ENCODE data around the gene G3BP1. TPM values are rescaled to one million over a fixed set of nuclear protein-coding genes. Genes with fewer than 3 reads are reported as not detected.
"Not testable (repeated sequence)": the region's sequence is repeated elsewhere in the genome, so short reads cannot be mapped to it uniquely, and the experiment has no call there.

The G3BP1 gene
- total RNA-seq, 1 donor from 2014 or later, result 239 TPM

DNA sequence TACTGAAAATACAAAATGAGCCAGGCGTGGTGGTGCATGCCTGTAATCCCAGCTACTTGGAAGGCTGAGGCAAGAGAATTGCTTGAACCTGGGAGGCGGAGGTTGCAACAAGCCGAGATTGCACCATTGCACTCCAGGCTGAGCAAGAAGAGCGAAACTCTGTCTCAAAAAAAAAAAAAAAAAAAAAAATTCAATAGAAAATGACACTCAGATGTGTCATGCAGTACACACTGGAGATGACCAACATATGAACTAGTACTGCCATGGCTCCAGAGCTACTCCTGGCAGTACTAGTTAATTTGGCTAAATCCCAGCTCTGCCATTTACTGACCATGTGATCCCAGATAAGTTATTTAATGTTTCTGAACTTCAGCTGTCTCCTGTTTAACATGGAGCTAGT is 20.7 kb upstream of the G3BP1 start:
- intact Hi-C loops (cut with micrococcal nuclease), result no loop called here

DNA sequence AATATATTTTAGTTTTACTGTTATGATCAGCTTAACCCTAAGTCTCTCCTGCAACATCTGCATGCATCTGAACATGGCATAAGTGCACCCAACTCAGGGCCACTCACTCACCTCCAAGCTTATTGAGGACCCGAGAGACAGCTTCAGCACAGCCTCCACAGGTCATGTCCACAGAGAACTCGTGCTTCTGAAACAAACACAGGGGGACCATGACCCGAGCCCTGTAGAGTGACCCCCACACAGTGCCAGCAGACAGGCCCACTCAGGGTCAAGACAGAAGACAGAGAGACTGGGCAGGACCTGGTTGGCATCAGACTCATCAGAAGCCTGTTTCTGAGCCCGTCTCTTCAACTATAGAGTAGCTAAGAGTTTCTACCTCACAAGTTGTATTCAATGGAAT is 20.2 kb upstream of the G3BP1 start:
- intact Hi-C loops (cut with micrococcal nuclease), result no loop called here

DNA sequence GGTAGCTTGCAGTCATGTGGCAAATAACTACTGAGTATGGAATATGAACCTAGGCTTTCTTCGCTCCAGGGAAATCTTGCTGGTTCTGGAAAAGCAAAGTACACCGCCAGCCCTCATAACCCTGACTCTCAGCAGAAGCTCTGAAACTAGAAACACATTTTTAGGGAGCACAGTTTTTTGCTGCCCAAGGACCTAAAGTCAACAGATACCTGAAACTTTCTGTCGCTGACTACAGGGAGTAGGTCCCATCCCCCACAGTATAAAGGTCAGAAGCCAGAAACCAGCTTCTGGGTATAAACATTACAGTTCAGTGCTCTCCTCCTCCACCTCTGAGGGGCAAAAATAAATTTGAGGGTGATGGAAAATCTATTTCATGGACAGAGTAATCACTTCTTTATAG is 16.4 kb upstream of the G3BP1 start:
- intact Hi-C loops (cut with micrococcal nuclease), result loop anchor here (5.0 kb wide), 5 partner anchors 98 to 1343 kb away; partner anchors contain the start of genes CD74 and SLC36A1

DNA sequence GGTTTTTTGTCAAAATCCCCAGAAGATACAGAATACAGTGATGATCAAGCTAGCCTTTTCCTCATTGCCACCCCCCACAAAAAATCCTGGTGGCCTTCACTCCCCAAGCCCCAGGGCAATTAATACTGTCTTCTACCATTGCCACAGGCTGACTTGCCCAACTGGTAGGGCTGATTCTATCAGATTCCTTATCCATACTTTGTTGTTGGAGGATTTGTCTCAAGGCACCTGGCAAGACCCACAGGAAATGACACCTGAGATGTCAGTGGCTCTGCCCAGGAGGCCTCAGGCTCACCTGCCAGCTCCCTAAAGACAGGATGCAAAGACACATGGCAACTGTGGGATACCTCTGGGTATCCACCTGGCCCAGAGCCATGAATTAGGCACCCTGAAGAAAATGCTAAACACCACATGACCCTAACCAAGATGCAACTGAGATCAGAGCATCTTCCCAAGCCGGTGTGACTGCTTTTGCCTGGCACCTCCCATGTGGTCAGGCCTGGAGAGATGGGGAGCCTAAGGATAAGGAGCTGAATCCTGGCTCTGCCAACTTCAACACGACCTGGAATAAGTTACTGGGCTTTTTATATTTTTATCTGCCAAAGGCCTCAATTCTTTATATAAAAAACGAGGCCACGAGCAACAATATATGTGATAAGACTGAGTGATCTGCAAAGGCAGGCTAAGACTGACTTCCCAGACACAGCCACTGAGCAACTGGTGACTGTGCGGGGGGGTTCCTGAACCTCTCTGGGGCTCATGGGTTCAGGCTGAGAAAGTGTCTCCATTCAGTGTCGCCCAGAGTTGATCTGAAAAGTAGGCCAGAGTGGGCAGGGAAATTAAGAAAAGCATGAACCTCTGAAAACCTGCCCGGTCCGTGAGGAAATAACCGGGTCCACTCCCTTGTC is 14.3 kb upstream of the G3BP1 start:
- intact Hi-C loops (cut with micrococcal nuclease), result loop anchor here (1.0 to 5.0 kb wide), 10 partner anchors 8 to 1345 kb away; partner anchors contain the start of genes CD74, G3BP1, GM2A and SLC36A1

DNA sequence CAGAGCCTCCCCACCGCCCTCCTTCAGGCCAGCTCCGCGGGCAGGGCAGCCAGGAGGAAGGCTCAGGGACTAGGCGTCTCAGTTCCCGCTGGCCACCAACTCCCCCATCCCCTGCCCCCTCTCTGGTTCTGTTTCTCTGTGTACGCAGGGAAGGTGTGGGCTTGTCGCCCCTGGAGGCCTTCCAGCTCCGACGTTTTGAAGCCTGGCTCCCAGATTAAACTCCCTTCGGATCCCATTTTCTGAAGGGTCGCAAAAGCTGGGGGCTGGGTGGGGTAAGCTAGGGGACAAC is 13.7 kb upstream of the G3BP1 start:
- intact Hi-C loops (cut with micrococcal nuclease), result loop anchor here (1.0 to 5.0 kb wide), 10 partner anchors 9 to 1346 kb away; partner anchors contain the start of genes CD74, G3BP1, GM2A and SLC36A1

DNA sequence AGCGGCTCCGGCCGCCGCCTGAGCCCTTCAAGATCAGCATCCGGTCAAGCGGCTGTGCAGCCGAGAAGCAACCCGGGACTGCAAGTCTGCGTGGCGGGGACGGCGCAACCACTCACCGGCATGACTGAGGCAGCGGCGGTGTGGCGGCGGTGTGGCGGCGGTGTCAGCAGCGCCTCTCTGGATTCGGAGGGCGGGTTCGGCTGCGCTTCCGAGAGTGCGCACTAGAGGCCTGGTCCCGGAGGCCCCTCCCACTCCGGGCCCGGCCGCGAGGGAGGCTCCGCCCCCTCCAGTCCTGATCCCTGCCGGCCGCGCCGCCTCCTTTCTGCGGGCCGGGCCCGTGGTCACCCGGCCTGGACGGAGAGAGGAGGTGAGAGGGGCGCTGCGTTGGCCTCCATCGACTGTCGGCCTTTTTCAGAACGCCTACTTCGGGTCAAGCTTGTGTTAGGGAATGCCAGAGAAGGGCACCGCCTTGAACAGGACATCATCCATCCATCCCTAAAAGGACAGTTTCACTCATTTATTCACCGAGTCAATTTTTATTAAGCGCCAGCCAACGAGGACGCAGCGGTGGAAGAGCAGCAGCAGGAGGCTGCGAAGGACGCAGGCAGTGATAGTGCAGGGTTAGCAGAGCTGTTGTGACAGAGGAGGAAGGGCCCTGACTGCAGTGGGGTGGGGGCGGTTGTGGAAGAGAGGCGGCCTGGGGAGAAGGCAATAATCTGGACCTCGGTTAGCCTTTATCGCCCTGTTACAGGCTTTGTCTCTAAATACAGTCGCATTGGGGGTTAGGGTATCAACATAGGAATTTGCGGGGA is 13.1 kb upstream of the G3BP1 start, which contains the start of gene ATOX1:
ATOX1 (minus strand) TSS at position 202 of the 812 bp plus-strand sequence; CDS start at position 122, 80 bp downstream.
- intact Hi-C loops (cut with micrococcal nuclease), result loop anchor here (1.0 to 5.0 kb wide), 10 partner anchors 9 to 1346 kb away; partner anchors contain the start of genes CD74, G3BP1, GM2A and SLC36A1

DNA sequence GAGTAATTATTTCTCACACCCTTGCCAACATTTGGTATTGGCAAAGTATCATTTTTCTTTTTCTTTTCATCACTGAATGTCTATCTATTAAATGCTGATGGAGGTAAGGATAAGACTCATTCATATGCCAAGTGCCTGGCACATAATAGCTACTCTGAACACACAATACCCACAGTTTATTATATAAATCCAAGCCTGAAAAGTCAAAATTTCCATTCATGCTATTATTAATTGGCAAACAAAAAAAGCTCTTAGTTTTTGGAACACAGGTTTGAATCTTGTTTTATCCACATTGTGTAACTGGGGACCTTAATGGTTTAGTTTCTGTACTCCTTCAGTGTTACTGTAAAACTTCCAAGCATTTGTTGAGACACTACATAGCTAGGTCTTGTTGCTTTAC is 7.0 kb upstream of the G3BP1 start:
- intact Hi-C loops (cut with micrococcal nuclease), result no loop called here

DNA sequence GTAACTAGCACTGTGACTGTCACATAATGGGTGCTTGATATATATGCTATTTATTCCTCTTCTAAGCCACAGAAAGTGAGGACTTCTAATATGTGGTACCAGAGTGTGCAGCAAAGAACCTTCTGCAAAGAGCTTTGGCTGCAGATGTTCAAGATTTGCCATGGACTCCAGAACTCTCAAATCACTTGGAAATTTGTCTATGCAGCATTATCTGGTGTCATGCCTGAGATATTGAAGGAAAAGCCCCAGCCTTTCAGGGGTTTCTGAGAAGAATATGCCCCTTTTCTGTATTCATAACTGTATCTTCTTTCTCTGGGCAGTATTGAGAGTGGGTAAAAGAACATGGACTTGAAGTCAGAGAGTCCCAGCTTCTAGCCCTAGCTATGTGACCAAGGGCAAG is 4.8 kb upstream of the G3BP1 start:
- intact Hi-C loops (cut with micrococcal nuclease), result no loop called here

DNA sequence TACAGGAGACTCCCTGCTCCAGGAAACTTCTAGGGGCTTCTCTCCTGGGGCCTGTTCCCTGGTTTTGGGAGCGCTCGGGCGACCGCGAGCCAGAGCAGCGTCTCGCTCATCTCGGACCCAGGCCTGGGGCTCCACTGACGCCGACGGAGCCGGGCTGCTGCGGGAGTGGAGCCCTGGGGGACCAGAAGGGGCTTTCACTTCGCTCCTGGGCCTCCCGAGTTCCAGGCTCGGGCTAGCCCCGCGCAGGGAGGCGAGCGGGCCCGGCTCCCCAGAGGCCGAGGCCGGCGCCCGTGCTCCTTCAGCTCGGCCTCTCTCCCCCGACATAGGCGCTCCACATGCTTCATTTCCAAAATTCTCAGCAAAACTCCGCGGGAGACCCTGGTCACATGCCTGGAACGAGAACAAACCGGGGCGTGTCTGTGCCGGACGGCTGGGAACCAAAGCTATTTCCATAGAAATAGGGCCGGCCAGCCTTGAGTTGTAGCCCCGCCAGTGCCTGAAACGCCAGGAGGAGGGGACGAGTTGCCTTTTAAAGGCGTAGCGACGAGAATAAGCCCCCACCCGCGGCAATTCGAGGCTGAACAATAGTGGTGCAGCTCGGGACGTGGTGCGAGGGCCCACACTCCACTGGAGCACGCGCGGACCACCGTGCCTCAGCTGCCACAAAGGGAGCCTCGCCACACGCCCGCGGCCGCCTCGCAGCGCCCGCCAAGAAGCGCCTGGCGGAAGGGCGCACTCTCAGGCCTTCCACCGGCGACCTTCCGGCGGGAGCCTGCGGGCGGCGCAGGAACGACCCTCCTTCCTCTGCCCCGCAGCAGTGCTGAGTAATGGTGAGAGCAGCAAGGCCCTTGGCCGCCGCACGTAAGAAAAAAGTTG is 1.1 kb upstream of the G3BP1 start:
- intact Hi-C loops (cut with micrococcal nuclease), result loop anchor here (1.0 to 10.0 kb wide), 23 partner anchors 12 to 1810 kb away; partner anchors contain the start of genes ATOX1, CD74, GM2A and HMGXB3

DNA sequence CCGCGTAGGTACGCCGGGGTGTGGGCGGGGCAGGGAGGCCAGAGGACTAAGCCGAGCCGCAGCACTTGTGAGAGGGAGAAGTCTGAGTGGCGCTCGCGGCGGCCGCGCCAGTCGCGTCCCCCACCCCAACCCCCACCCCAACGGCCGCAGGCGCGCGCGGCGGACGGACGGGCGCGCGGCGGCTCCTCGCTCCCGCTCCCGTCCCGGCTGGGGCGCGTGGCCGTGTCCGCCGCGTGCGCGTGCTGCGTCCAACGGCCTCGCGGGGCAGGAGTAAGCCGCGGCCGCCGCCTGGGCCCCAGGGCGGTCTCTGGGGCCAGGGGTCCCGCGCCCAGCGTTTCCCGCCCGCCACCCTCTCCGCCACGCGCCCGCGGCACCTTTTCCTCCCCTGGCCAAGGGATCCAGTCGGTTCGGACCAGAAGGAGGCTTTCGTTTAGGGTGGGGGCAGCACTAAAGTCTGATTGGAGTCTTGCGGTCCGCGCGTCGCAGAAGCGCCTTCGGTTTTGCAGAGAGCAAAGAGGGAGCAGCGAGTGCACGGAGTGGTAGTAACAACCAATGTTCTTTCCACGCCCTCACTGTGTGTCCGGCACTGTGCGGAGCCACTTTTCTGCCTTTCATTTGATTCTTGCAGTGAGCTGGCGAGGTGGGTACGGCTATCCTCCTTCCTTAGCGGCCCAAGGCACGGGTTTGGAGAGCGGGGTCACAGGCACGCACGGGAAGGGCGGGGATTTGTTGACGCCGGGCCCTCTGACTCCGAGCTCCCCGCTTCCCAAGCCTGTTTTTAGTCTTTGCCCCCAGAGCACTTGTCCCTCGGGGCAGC is 483 bp downstream of the G3BP1 start:
- intact Hi-C loops (cut with micrococcal nuclease), result loop anchor here (2.0 to 10.0 kb wide), 4 partner anchors 29 to 1770 kb away; partner anchors contain the start of genes HMGXB3 and TIGD6

DNA sequence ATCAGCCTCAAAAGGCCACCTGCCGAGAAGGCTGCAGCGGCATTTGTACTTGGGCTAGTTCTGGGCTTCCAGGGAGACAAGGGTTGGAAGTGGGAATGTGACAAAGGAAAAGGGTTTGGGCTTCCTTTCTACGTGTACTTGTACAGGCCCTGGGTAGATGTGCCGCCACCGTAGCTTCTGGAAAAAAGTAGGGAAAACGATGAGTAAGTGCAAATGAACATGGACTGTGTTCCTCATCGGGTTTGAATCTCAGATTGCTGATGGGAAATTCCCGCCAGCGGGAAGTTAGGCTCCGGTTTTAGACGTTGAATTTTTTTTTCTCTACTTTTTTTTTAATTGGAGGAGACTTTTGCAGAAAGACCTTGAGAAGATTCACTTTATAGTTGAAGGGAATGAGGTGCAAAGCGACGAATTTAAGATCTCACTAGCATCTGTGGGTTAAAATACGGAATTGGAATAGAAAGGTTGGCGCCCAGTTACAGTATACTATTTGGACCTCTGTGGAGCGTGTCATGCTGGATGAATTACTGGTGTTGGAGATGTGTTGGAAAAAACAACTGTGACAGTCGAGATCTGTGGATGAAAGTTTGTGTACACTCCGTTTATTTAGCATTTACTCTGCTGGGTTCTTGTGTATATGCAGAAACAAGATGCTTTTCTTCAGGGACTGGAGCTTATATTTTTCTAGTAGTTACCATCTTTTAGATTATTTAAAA is 1.2 kb downstream of the G3BP1 start:
- intact Hi-C loops (cut with micrococcal nuclease), result loop anchor here (2.0 to 10.0 kb wide), 4 partner anchors 28 to 1771 kb away; partner anchors contain the start of genes HMGXB3 and TIGD6

DNA sequence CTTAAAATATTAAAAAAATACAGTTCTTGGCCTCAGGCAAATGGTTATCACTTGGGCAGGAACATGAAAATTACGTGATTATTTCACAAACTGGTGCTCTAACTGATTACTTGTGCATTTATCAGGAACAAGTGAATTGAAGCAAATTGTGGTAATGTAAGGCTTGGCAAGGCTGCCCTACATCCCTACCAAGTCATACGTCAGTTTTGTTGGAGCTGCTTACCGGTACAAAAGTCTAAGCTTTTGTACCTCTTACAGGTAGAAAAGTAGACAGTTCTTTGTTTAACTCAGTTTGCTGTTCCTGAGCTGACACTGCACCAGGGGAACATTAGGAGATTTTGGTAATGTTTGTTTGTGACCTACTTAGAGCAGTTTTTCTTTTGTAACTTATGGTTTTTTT is 2.2 kb downstream of the G3BP1 start:
- intact Hi-C loops (cut with micrococcal nuclease), result loop anchor here (2.0 to 10.0 kb wide), 4 partner anchors 27 to 1772 kb away; partner anchors contain the start of genes HMGXB3 and TIGD6

DNA sequence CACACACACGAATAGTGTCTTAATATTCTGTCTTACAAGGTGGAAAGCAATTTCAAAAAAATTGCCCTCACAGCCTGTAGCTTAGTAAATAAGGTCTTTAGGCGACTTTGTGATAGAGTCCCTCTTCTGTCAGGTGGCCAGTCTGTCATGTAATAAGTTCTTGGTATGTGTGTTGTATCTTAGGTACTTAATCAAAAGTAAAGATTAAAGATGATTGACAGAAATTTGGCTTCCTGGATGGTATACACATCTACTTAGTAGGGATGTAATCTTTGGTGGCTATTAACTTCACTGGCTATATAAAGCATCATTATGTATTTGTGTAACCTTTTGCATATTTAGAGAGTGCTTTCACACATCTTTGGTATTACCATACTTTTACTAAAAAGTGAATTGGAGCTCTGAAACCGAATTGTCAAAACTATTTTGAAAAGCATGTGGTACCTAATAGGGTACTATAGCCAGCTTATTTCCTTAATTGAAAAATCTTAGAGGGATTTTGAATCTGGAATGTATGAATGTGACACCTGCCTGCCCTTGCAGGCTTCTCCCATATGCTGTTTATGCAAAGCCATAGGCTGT is 3.4 kb downstream of the G3BP1 start:
- intact Hi-C loops (cut with micrococcal nuclease), result loop anchor here (10.0 kb wide), 1 partner anchor 1210 kb away; no protein-coding TSS in a partner anchor

DNA sequence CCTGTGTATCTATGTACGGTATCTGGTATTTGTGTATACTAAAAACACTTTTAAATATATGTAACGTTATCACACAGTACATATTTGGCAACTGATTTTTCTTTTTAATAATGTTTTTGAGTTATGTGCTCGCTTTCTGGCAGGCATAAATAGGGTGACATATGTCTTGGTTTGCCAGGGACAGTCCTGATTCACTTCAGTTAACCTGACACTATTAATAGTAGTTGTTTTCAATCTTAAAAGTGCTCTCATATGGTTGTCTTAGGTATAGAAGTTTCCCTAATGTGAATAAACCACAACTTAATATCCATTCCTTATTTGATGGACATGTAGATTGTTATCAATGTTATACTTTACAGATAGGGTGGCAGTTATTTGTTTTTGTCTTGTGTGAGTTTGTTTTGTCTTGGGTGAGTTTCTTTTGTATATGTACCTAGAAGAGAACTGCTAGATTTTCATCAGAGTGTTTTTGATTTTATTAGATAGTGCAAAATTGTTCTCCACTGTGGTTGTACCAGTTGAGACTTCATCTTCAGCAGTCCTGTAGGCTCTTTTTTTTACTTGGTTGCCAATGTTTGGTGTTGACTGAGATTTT is 7.9 kb downstream of the G3BP1 start:
- intact Hi-C loops (cut with micrococcal nuclease), result loop anchor here (10.0 kb wide), 1 partner anchor 1215 kb away; no protein-coding TSS in a partner anchor

DNA sequence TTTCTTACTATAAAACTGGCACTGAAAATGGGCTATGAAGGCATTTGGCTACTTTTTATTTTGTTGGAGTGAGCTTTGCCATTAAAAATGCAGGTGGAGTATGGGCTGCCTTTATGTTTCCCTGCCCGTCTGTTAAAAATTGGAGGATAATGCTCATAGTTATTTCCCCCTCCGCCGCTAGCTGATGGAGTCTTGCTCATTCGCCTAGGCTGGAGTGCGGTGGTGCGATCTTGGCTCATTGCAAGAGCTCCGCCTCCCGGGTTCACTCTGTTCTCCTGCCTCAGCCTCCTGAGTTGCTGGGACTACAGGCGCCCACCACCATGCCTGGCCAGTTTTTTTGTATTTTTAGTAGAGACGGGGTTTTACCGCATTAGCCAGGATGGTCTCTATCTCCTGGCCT is 8.6 kb downstream of the G3BP1 start:
- intact Hi-C loops (cut with micrococcal nuclease), result no loop called here

DNA sequence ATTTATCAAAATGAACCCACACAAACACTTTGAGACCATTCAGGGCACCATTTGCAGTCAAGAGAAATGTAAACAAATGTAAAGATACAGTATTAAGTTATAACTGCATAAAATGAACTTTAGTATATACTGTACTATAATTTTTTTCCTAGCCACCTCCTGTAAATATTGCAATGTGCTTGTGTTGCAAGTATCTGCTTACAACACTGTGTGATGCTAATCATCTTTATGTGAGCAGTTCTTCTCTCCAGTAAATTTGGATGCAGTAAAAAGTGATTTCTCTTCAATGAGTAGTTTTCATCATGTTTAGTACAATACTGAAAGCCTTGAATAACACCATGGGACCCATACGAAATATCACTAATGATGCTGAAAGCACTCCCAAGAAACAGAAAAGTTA is 9.4 kb downstream of the G3BP1 start:
- intact Hi-C loops (cut with micrococcal nuclease), result no loop called here

DNA sequence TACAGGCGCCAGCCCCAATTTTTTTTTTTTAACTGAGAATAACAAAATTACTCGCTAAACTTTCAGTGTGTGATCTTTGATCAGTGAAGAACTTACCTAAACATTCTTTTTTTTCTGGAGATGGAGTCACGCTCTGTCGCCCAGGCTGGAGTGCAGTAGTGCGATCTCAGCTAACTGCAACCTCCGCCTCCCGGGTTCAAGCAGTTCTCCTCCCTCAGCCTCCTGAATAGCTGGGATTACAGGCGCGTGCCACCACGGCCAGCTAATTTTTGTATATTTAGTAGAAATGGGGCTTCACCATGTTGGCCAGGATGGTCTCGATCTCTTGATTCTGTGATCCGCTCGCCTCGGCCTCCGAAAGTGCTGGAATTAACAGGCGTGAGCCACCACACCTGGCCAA is 11.9 kb downstream of the G3BP1 start:
- intact Hi-C loops (cut with micrococcal nuclease), result not testable (repeated sequence)

DNA sequence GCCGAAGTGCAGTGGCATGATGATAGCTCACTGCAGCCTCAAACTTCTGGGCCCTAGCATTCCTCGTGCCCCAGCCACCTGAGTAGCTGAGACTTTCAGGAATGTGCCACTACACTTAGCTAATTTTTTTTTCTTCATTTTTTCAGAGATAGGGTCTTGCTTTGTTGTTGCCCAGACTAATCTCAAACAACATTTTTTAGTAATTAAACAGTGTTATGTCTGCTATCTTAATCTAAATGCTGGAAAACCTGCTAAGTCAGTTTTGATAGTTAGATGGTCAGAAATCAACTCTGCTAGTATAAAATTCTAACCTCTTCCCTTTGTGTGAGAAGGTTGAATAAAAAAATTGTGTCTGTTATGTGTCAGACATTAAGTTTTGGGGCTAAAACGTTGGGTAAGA is 12.4 kb downstream of the G3BP1 start:
- intact Hi-C loops (cut with micrococcal nuclease), result no loop called here
